GM12891 (cell line): ENCODE data around the gene BMPR2.

Source experiments
- POLR2A ChIP-seq: IDR thresholded peaks from 2 replicates; pipeline ENCODE4 v1.6.1; 2011; ENCODE audit warnings: low read depth, low read length, control low read depth
- POLR2AphosphoS5 ChIP-seq: IDR thresholded peaks from 2 replicates; pipeline ENCODE4 v1.6.1; 2011; ENCODE audit warnings: low read depth, low read length, control low read depth
- SPI1 ChIP-seq: IDR thresholded peaks from 2 replicates; pipeline ENCODE4 v1.6.1; 2011; ENCODE audit warnings: low read depth, low read length, control low read depth
- TAF1 ChIP-seq: IDR thresholded peaks from 2 replicates; pipeline ENCODE4 v1.6.1; 2011; ENCODE audit warnings: low read depth, low read length, control low read depth

DNA sequence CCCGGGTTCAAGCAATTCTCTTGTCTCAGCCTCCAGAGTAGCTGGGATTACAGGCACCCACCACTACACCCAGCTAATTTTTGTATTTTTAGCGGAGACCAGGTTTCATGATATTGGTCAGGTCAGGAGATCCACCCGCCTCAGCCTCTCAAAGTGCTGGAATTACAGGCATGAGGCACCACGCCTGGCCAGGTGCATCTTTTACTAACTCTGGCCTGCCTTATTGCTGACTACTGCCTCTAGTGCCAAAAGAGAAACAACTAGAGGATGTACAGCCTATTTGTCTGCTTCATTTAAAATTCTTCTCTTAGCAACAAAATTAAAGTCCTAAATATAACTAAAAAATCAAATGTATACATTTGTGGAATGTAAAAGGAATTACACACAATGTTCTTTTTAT lies 115.4 kb downstream of the BMPR2 start:
- TF ChIP-seq TAF1: no peak
- TF ChIP-seq POLR2AphosphoS5: no peak
- TF ChIP-seq POLR2A: no peak
- no peak for TF ChIP-seq SPI1
